IPS-NIHi7 (cell line): Measurements from ENCODE around the gene LYZ.
"Not testable (repeated sequence)": the region's sequence is repeated elsewhere in the genome, so short reads cannot be mapped to it uniquely, and the experiment has no call there.

Source experiments
- DNase-seq: peaks from one replicate; pipeline ENCODE4 v3.0.0; 2012; ENCODE audit warnings: mixed read lengths; ENCODE audit errors: extremely low spot score

LYZ gene

DNA sequence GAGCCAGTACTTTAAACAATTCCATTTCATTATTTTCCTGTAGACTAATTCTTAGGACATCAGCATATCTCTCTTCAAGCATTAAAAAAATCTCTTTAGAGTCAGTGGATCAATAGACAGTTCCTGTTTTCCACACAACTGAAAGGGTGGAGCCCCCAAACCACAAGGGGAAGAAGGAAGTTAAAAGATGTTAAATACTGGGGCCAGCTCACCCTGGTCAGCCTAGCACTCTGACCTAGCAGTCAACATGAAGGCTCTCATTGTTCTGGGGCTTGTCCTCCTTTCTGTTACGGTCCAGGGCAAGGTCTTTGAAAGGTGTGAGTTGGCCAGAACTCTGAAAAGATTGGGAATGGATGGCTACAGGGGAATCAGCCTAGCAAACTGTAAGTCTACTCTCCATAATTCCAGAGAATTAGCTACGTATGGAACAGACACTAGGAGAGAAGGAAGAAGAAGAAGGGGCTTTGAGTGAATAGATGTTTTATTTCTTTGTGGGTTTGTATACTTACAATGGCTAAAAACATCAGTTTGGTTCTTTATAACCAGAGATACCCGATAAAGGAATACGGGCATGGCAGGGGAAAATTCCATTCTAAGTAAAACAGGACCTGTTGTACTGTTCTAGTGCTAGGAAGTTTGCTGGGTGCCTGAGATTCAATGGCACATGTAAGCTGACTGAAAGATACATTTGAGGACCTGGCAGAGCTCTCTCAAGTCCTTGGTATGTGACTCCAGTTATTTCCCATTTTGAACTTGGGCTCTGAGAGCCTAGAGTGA is at the start of gene LYZ:
LYZ (plus strand) TSS at position 220 of the 777 bp plus-strand sequence; CDS start at position 248, 28 bp downstream.
- no peak for DNase-seq

DNA sequence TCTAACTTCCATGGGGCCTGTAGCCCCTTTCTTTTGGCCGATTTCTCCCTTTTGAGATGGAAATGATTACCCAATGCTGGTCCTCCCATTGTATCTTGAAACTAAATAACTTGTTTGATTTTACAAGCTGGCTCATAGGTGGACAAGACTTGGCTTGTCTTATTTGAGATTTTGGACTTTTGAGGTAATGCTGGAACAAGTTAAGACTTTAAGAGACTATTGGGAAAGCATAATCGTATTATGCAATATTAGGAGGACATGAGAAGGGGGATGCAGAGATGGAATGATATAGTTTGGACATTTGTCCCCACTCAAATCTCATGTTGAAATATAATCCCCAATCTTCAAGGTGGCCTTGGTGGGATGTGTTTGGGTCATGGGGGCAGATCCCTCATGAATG is 49.2 kb upstream of the LYZ start:
- DNase-seq, result no peak

DNA sequence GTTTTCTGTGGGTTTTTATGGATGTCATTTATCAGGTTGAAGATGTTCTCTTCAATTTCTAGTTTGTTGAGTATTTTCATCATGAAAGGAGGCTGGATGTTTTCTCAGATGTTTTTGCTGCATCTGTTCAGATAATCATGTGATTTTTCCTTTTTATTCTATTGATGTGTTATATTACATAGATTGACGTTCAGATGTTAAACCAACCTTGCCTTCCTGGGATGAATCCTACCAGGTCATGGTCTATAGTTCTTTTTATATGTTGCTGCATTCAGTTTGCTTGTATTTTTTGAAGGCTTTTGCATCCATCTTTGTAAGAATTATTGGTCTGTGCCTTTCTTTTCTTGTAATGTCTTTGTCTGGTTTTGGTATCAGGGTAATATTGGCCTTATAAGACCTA is 43.9 kb upstream of the LYZ start:
- DNase-seq, result no peak

DNA sequence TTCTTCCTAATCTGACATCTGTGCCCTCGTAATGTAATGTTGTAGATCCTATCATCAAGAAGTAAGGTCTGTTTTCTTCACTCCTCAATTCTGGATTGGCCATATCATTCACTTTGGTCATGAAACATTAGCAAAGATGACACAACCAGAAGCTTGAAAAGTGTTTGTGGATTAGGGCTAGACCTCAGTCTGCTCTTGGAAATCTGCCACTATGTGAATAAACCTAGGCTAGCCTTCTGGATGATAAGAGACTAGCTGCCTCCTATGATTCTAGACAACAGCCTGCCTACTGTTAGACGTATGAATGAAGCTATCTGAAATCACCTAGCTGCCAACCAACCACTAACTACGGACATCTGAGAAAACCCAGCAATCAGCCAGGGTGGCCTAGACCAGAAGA is 38.7 kb upstream of the LYZ start:
- DNase-seq, result no peak

DNA sequence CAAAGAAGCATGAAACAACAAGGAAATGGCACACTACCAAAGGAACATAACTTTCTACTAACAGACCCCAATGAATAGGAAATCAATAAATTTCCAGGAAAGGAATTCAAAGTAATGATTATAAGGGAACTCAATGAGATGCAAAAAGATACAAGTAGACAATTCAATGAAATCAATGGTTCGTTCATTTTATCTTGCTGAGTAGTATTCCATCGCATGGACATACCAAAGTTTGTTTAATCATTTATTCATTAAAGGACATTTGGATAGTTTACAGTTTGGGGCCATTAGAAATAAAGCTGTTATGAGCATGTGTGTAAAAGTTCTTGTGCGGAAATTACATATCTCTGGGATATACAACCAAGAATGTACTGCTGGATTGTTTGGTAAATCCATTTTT is 35.0 kb upstream of the LYZ start:
- no peak for DNase-seq

DNA sequence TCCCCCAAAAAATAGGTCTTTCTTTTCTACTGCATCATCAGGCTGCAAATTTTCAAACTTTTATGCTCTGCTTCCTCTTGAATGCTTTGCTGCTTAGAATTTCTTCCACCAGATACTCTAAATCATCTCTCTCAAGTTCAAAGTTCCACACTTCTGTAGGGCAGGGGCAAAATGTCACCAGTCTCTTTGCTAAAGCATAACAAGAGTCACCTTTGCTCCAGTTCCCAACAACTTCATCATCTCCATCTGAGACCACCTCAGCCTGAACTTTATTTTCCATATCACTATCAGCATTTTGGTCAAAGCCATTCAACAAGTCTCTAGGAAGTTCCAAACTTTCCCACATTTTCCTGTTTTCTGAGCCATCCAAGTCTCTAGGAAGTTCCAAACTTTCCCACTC is 31.4 kb upstream of the LYZ start:
- not testable (repeated sequence) for DNase-seq

DNA sequence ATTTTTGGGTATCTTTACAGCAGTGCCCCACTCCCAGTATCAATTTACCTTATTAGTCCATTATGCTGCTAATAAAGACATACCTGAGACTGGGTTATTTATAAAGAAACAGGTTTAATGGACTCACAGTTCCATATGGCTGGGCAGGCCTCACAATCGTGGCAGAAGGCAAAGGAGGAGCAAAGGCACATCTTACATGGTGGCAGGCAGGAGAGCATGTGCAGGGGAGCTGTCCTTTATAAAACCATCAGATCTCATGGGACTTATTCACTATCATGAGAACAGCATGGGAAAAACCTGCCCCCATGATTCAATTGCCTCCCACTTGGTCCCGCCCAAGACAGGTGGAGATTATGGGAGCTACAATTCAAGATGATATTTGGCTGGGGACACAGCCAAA is 30.9 kb upstream of the LYZ start:
- DNase-seq, result not testable (repeated sequence)

DNA sequence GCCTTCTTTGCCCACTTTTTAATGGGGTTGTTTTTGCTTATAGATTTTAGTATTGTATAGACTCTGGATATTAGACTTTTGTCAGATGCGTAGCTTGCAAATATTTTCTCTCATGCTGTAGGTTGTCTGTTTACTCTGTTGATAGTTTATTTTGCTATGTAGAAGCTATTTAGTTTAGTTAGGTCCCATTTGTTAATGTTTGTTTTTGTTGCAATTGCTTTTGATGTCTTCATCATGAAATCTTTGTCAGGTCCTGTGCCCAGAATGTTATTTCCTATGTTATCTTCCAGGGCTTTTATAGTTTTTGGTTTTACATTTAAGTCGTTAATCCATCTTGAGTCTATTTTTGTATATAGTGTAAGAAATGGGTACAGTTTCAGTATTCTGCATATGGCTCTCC is 30.0 kb upstream of the LYZ start:
- no peak for DNase-seq

DNA sequence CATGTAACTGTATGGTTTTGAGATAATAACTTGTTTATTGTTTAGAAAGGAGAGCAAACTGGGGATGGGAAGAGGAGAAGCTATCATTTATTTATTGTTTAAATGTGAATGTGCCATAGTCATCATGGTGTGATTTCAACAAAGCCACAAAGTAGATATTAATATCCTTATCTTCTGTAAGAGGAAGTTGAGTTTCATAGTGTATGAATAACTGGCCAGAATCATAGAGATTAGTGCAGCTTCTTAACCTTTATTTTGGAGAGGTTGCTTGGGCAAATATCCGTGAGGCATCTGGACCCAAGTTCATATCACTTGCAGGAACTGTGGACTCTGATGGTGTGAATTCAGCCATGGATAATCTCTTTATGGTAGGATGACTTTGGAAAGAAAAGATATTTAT is 26.8 kb upstream of the LYZ start:
- no peak for DNase-seq

DNA sequence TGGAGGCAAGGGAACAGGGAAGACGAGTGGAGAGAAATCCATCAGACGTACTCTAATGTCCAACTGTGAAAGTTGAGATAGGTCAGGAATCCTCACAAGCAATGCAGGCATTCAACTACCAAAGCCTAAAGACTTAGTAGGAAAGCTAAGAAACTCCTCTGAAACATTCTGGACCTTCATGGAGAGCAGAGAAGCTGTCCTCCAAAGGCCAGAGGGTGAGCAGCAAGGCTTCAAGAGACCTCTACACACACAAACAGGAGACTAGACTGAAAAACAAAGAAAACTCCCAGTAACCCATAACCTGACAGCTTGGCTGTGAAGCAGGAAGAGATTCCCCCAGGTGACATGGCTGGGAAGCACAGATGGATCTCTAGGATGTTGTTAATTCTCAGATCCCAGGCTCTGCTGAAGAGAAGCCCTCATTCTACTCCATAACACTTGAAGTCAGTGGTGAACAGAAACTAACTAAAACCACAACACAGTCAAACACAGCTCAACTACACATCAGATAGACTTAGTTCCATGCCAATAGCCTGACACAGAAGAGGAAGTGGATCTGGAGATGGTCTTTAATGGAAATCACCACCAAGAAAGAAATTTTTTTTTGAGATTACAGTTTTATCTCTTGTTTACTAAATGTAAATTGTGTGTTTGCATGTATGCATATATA is 23.2 kb upstream of the LYZ start:
- no peak for DNase-seq

DNA sequence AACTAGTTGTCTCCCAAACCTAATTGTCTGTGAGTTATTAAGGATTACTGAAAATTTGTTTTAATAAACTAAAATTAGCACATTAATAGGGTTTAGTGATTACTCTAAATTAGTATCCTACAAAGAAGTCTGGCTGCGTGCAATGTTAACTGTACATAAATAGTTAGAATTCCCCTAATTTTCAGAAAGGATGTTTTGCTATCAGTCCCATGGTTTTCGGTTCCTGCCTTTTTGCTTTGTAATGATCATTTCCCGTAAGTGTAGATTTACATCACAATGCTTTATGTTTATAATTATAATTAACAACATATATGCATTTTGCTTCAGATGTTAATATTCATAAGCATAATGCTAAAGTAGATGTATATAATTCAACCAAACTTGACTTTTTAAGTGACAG is 19.8 kb upstream of the LYZ start:
- DNase-seq, result no peak

DNA sequence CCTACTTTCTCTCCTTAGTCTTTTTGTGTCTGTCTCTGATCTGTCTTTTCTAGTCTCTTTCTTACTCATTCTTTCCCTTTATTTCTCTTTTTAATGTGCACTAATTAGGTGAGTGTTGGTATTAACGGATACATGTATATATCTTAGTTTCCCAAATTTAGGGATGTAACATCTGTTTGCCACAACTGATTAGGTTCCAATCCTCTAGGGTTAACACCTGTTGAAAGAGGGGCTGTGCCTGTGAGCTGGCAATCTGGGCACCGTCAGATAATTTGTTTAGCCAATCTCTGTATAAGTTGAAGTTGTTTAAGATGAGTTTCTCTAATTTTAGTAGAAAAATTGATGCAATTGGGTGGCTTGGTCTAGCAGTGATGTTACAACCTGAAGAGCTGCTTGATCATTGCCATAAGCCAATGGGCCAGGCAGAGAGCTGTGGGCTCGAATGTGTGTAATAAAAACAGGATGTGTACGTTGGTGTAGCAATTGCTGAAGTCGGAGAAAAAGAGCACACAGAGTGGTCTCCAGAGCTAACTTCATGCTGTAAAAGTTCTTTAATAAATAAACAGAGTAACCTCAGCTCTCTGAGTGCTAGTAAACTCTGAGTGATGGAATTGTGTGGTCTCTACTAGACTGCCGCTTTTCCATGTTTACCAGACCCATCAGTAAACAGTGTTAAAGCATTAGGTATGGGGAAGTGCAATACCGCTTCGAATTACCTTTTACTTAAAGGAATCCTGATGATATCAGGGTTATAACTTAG is 18.3 kb upstream of the LYZ start:
- DNase-seq, result no peak

DNA sequence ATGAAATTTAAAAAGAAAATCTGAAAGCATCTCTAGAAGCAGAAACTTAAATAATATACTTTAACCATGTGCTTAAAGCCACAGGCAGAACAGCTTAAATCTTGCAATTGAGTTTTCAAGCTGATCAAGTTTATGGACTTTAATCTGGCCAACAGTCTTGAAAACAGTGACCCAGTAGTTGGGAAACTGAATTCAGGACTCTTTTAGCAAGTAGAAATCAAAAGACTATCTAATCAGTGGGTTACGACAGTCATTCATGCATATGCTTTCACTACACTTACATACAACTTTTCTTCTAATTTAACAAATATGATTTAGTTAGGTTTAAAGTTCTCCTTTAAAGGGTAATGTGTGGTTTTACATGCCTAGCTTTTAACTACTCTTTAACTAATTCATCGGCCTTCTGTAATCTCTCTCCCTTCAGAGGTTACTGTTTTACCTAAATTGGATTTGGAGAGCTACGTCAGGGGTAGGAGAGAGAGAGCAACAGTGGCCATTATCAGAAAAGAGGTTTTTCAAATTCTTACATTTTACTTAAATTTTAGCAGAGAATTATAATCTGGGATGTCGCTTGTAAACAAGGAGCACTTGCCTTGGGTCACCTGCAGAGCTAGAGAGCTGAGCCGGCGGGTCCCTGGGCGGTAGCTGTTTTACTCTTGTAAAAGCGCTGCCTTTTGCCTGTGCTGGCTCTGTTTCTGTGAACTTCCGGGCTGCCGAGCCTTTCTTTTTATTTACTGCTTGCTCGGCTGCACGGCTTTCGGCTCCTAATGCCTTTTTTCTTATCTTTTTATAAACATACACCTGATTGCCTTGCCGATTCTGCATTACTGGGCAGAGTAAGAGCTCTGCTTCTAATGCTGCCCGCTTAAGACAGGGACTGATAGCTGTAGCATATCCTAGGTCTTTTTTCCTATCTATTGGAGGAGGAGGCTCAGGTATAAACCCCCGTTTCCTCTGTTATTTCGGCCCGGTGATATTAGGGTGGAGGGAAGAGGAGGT is 17.4 kb upstream of the LYZ start:
- peak; percentile 60 for DNase-seq

DNA sequence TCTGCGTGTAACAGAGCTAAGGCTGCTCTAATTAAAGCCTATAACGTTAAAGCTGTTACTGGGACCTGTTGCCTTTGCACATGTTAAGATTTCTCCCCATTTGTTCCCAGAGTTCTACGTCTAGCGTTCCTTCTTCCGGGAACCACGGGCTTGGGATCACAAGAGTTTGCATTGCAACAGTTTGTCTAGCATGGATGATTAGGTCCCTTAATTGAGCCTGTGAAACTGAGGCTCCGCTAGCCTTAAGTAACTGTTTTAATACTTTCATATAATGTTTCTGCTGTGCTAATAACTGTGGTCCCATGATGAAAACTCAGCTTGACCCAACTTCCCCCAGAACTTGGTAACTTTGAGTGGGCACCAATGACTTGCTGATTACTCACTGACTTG is 16.7 kb upstream of the LYZ start:
- no peak for DNase-seq

DNA sequence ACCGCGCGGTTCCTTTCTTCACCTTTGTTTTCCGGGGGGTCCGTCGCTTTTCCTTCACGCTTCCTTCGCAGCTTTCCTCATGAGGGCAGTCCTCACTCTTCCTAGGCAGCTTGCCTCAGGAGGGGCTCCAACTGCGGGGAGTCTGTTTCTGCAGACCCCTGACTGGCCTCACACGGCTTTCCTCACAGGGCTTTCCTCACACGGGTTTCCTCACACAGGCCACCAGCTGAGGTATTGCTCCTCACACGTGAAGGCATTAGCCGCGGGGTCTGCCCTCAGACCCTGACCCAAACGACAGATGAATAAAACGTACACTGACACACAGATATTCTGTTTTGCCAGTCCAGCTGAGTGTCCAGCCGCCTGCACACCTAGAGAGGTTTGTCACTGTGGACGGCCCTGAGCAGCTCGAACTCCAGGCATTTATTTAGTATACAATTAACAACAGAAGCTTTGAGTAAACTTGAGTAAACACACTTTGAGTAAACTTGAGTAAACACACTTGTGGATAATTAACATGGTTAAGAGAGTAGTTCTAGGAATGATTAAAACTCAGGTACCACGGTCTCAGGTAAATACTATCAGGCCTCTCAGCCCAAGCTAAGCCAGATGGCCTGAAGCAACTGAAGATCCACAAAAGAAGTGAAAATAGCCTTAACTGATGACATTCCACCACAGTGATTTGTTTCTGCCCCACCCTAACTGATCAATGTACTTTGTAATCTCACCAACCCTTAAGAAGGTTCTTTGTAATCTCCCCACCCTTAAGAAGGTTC is 16.1 kb upstream of the LYZ start:
- DNase-seq, result no peak

DNA sequence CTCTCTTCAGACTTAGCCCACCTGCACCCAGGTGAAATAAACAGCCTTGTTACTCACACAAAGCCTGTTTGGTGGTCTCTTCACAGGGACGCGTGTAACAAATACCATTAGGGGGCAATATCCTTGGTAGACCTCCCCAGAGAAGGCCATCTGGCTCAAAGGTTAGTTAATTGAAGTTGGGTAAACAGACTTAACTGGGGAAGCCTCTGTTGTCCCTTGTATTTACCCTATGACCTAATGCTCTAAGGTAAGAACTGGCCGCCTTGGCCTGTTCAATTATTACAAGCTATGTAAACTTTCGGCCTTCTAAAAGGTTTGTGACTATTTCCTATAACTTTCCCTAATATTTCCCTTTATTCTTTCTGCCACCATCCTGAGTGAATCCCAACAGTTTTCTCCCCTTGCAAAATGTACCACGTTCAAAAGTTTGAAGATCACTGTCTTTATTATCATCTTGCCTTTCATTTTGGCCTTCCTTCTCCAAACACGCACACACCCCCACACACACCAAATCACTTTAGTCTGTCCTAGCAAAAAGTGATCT is 15.3 kb upstream of the LYZ start:
- no peak for DNase-seq

DNA sequence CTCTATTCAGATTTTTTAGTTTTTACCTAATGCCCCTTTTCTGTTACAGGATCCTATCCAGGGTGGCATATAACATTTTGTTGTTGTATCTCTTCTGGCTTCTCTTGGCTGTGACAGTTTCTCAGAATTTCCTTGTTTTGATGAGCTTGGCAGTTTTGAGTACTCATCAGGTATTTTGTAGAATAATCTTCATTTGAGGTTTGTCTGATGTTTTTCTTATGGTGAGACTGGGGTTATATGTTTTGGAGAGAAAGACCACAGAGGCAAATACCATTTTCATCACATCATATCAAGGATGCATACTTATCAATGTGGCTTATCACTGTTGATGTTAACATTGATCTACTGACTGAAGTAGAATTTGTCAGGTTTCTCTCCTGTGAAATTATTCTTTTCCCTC is 14.0 kb upstream of the LYZ start:
- DNase-seq, result no peak

DNA sequence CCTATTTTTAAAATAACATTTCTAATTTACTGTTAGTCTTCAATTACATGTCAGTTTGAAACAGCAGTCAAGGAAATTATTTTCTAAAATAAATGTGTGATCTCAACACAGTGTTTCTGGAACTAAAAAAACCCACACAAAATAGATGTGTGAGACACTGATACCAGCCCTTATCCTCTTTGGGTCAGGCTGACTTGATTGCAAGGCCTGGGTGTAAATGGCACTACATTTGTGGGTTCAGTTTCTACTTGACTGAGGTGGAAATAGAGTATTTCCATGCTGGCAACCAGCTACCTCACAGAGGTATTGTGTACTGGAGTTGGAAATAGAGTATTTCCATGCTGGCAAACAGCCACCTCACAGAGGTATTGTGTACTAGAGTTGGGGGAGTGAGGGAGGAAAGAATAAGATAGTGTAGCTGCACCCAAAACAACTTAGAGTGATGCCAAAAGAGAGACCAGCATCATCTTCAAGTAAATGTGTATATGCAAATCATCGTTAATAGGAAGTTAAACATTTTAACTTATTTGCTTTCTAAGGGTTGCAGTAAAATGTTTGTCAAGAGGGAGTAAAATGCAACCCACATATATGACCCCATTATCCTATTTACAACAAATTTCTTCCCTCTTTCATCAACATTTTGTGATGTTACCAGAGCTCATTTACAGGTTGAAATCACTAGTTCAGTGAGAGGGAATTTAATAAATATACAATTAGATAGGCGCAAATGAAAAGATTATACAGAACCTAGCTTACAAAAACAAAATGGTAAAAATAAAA is 10.7 kb upstream of the LYZ start:
- no peak for DNase-seq

DNA sequence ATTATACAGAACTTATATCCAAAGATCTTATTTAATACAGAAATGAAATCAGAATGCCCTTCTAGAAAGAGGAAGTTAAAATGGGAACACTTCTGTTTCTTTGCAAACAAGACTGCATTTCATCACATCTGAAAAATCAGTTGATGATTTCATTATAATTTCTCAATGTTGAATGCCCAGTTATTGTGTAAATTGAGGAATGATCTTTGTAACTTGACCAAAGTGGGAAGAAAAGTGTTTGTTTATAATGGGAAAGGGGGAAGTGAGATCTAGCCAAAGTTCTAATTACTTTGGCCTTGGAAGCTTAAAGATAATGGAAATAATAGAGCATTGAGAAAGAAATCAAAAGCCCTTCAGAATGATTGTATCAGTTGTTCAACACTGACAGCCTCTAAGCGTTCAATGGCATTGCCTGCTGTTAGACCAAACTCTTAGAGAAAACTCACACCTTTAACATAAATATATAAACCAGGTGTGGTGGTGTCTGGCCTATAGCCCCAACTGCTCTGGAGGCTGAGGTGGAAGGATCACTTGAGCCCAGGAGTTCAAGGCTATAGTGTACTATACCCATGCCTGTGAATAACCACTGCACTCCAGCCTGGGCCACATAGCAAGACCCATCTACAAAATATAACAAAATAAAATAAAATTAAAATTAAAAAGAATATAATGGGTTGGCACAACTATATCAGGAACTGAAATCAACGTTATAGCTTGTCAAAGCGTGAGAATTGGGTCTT is 9.9 kb upstream of the LYZ start:
- no peak for DNase-seq
